Epithelial cell of proximal tubule (primary cell): ENCODE measurements around the gene MRPL4. TPM values are rescaled to one million over a fixed set of nuclear protein-coding genes. Genes with fewer than 3 reads are reported as not detected.

Experiments used
- DNase-seq: peaks from one replicate; pipeline ENCODE4 v3.0.0-alpha.2; 2011; ENCODE audit warnings: low read depth
- H3K4me3 ChIP-seq: 2 replicates; pipeline ENCODE4 v1.5.1; 2011; ENCODE audit warnings: low read depth, mild to moderate bottlenecking, low read length
- total RNA-seq: library from RNA; depleted of rRNA; stranded (reverse); fragments of >200 nt; gene quantifications from 2 replicates; pipeline ENCODE4 v1.2.3, GENCODE V29; 2015
- TF ChIP-seq, protein P1 (sequence below): conservative IDR thresholded peaks from 2 replicates; pipeline ENCODE4 v1.5.1; 2012; ENCODE audit warnings: low read depth, mild to moderate bottlenecking, low read length

Gene MRPL4
- total RNA-seq, 1 donor from 2014 or later = 104 TPM

DNA sequence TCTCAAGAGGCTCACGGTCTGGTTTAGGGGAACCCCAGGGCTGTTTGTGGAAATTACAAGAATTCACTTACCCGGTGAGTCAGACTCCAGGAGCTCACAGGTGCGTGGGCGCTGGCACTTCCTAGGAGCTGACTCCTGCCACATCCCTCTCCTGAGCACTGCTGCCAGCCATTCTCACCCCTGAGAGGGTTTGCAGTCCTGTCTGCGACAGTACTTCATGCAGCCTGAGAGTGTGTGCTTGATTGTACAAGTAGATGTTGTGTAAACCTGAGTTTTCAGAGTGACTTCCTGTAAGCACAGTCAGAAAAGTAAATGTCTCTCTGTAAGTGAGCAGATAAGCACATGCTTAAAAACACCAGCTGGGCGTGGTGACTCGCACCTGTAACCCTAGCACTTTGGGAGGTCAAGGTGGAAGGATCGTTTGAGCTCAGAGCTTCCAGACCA lies 8.1 kb downstream of the MRPL4 start:
- peak; percentile 58 for DNase-seq
- TF ChIP-seq, protein P1, sequence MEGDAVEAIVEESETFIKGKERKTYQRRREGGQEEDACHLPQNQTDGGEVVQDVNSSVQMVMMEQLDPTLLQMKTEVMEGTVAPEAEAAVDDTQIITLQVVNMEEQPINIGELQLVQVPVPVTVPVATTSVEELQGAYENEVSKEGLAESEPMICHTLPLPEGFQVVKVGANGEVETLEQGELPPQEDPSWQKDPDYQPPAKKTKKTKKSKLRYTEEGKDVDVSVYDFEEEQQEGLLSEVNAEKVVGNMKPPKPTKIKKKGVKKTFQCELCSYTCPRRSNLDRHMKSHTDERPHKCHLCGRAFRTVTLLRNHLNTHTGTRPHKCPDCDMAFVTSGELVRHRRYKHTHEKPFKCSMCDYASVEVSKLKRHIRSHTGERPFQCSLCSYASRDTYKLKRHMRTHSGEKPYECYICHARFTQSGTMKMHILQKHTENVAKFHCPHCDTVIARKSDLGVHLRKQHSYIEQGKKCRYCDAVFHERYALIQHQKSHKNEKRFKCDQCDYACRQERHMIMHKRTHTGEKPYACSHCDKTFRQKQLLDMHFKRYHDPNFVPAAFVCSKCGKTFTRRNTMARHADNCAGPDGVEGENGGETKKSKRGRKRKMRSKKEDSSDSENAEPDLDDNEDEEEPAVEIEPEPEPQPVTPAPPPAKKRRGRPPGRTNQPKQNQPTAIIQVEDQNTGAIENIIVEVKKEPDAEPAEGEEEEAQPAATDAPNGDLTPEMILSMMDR = no peak
- no peak overlapping the region for H3K4me3 ChIP-seq

DNA sequence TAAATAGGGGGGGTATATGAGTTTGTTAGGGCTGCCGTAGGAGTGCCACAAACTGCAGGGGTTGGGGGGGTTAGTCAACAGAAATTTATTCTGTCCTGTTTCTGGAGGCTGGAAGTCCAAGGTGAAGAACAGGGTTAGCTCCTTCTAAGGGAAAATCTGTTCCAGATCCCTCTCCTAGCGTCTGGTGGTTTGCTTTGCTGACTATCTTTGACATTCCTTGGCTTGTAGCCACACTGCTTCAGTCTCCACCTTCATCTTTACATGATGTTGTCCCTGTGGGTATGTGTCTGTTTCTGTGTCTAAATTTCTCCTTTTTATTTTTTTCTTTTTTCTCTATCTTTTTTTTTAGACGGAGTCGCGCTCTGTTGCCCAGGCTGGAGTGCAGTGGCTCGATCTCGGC lies 10.8 kb downstream of the MRPL4 start:
- no peak overlapping the region for H3K4me3 ChIP-seq
- TF ChIP-seq, protein P1 = no peak
- DNase-seq = no peak

DNA sequence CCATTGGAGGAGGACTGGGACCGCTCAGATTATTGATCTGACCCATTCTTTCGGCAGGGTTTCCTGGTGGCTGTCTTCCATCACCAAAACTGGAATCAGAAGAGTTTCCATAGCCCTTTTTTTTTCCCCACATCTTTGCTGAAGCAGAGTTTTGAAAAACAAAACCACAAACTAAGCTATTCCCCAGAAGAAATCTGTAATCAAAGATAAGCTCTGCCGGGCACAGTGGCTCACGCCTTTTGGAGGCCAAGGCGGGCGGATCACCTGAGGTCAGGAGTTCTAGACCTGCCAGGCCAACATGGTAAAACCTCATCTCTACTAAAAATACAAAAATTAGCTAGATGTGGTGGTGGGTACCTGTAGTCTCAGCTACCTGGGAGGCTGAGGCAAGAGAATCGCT lies 14.7 kb downstream of the MRPL4 start:
- TF ChIP-seq, protein P1 = no peak
- DNase-seq = no peak
- no peak overlapping the region for H3K4me3 ChIP-seq

DNA sequence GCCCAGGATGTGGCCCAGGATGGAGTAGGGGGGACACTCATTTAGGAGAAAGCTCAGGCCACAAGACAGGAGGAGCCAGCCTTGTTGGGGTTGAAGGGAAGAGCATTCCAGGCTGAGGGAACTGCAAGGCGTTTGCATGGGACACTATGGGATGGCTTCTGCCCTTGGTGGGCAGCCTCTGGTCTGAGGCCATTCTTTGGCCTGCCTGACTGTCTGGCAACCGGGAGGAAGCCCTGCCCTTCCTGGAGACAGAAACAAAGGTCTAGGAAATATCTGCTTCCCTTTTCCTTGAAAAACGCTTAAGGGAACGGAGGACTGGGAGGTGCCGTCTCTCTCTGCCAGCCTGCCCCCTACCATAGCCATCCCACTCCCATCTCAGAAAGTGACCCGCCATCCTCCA lies 16.1 kb downstream of the MRPL4 start:
- no peak for DNase-seq
- no peak overlapping the region for H3K4me3 ChIP-seq
- TF ChIP-seq, protein P1 = no peak

DNA sequence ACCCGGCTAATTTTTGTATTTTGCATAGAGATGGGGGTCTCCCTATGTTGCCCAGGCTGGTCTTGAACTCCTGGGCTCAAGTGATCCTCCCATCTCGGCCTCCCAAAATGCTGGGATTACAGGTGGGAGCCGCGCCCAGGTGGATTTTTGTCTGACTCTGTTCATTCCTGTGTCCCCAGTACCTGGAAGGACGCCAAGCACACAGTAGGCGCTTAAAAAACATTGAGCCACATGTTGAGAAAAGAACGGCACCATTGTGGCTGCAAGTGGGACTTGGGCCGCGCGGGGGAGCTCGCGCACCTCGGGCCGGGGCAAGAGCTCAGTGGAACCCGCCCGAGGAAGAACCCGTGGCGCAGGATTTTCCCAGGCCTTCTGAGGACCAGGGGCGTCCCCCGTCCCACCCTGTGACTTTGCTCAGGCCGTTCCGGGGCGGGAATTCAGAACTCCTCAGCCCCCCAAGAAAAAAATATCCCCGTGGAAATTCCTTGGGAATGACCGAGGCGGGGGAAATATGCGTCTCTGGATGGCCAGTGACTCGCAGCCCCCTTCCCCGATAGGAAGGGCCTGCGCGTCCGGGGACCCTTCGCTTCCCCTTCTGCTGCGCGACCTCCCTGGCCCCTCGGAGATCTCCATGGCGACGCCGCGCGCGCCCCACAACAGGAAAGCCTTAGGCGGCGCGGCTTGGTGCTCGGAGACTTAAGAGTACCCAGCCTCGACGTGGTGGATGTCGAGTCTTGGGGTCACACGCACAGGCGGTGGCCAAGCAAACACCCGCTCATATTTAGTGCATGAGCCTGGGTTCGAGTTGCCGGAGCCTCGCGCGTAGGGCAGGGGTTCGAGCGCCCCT lies 17.5 kb downstream of the MRPL4 start:
- no peak for DNase-seq
- H3K4me3 ChIP-seq = peak overlapping the region; percentile 70
- TF ChIP-seq, protein P1 = peak; percentile 88

DNA sequence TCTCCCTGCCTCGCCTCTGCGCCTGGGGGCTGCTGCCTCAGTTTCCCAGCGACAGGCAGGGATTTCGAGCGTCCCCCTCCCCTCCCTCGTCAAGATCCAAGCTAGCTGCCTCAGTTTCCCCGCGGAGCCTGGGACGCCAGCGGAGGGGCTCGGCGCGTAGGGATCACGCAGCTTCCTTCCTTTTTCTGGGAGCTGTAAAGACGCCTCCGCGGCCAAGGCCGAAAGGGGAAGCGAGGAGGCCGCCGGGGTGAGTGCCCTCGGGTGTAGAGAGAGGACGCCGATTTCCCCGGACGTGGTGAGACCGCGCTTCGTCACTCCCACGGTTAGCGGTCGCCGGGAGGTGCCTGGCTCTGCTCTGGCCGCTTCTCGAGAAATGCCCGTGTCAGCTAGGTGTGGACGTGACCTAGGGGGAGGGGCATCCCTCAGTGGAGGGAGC lies 18.2 kb downstream of the MRPL4 start:
- no peak for DNase-seq
- peak overlapping the region; percentile 70 for H3K4me3 ChIP-seq
- TF ChIP-seq, protein P1 = no peak
